GM19455 (cell line): ENCODE data around the gene CCP110.
"Not testable (repeated sequence)": the region's sequence is repeated elsewhere in the genome, so short reads cannot be mapped to it uniquely, and the experiment has no call there.

ENCODE experiments used
- ATAC-seq: cut with Tn5 transposase; IDR thresholded peaks from one replicate; pipeline ENCODE4 v1.9.1; 2021; ENCODE audit not compliant: unreplicated experiment

CCP110 gene

DNA sequence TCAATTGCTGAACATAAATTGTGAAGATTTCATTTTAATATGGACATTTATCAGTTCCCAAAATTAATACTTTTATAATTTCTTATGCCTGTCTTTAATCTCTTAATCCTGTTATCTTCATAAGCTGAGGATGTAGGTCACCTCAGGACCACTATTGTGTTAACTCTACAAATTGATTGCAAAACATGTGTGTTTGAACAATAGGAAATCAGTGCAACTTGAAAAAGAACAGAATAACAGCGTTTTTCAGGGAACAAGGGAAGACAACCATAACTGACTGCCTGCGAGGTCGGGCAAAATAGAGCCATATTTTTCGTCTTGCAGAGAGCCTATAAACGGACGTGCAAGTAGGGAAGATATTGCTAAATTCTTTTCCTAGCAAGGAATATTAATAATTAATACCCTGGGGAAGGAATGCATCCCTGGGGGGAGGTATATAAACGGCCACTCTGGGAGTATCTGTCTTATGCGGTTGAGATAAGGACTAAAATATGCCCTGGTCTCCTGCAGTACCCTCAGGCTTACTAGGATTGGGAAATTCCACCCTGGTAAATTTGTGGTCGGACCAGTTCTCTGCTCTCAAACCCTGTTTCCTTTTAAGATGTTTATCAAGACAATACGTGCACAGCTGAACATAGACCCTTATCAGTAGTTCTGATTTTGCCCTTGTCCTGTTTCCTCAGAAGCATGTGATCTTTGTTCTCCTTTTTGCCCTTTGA, 19.7 kb downstream of the CCP110 start:
- ATAC-seq = not testable (repeated sequence)

- ATAC-seq = no peak
Observed at GRCh38 chr16:19548144-19548543, 24.4 kb downstream of the CCP110 start.

DNA sequence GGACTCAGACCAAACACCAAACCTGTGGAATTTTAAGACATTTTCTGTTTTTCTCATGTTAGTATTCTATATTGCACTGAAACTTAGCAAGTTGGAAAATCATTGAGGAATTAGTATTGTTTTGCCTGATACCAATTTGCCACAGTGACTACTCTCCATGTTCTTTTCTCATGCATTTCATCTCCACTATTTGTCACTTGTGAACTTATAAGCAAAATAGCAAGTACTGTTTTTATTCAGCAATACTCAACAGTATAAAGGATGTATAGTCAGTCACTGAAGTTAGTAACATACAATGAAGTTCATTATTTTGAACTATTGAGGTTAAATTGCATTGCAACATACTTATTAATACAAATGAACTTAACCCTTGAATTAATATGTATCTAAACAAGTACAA, 25.9 kb downstream of the CCP110 start:
- no peak for ATAC-seq

DNA sequence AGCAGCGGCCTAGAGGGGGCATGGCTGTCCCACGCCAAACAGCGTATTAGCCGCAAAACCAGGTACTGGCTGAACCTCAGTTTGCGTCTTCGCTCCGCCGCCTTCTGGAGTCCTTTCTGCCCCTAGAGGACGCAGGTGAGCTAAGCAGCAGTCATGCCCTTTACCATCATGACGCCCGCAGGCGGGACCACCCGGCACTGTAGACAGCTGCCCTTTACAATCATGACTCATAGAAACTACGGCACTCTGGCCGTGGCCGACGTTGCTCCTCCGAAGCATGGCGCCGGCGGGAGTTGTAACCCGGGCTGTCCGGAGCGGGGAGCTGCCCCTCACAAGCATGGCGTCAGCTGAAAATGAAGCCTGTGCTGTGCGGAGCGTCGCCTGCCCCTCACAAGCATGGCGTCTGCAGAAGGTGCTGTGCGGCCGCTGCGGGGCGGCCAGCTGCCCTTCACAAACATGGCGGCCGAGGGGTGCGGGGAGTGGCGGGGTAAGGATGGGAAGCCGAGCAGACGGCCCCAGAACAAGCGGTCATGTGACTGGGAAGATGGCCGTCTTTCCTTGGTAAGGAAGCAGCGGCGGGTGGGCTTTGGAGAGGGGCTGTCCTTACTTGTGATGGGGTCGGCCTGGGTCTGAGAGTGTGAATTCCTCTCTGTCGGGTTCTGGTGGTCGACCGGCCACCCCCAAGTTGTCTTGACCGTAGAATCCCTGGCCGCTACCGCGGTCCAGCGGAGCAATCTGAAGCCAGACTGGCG, 31.6 kb downstream of the CCP110 start, which contains the start of gene VPS35L:
Gene VPS35L, plus strand, starts transcription at position 518 of the 752 bp plus-strand sequence. Its CDS starts 27 bp downstream, at position 545.
- peak; percentile 98 for ATAC-seq

GRCh38 chr16:19555938-19556771, 32.4 kb downstream of the CCP110 start:
- no peak for ATAC-seq

- ATAC-seq = no peak
Observed at GRCh38 chr16:19559242-19559910, 35.6 kb downstream of the CCP110 start.

DNA sequence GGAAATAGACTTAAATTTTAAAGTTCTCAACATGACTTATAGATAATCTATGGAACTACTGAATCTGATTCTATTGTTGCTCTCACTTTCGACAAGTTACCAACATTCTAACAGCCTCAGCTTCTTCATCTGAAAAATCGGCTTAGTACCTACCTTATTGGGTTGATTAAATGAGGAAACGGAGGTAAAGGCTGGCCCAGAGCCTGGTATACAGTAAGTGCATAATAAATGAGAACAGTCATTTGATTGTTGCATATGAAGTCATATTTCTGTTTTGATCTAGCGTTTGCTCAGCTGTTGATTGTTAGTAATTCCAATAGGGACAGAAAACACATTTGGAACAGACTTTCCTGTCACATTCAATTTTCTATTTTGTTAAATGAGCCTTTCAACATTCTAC, 36.3 kb downstream of the CCP110 start:
- ATAC-seq = no peak

GRCh38 chr16:19563377-19563776, 39.6 kb downstream of the CCP110 start:
- ATAC-seq = no peak

- ATAC-seq = no peak
Observed at GRCh38 chr16:19566362-19566761, 42.6 kb downstream of the CCP110 start.

DNA sequence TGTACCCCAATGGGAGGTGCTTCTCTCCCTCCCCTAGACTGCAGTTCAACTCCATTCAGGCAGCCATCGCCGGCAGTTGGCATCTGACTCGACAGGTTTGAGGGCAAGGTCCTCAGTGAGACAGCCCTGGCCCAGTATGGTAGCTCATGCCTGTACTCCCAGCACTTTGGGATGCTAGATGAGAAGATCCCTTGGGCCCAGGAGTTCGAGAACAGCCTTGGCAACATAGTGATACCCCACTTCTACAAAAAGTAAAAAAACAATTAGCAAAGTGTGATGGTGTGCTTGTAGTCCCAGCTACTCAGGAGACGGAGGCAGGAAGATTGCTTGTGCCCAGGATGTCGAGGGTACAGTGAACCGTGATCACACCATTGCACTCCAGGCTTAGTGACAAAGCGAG, 43.8 kb downstream of the CCP110 start:
- no peak for ATAC-seq

- no peak for ATAC-seq
Observed at GRCh38 chr16:19573997-19574396, 50.3 kb downstream of the CCP110 start.

GRCh38 chr16:19574615-19575014, 50.9 kb downstream of the CCP110 start:
- ATAC-seq = no peak

- no peak for ATAC-seq
Observed at GRCh38 chr16:19578378-19578971, 54.7 kb downstream of the CCP110 start.

DNA sequence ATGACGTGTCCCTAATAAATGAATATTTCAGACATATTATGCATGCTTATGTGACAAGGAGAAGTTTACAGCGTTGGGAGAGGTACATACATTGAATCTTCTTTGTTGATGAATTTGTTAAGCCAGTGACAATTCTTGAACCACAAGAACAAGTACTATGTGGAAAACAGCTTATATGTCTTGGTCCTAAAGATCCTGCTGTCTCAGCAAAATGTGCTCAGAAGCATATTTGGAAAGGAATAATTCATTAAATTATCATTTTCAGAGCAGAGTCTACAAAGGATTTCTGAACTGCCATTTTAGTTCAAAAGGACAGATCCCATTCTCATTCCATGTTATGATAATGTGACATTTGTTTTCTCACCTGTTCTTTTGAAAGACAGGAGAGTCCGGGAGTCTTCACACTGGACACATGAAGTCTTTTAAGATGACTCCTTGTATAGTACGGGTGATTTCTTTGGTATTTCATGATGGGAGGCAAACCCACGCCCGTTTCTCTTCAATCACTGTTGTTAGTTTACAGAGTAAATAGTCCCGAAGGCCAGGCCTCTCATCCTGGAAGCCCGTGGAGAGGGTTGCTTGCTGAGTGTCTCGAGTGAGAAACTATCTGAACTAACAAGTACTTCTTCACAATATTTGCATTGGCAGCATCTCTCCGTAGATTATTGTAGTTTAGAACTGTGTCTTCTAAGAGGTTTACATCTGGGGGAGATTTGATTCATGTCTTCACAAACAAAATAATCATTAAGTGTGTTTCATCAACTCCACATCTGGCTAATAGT, 58.5 kb downstream of the CCP110 start:
- no peak for ATAC-seq

DNA sequence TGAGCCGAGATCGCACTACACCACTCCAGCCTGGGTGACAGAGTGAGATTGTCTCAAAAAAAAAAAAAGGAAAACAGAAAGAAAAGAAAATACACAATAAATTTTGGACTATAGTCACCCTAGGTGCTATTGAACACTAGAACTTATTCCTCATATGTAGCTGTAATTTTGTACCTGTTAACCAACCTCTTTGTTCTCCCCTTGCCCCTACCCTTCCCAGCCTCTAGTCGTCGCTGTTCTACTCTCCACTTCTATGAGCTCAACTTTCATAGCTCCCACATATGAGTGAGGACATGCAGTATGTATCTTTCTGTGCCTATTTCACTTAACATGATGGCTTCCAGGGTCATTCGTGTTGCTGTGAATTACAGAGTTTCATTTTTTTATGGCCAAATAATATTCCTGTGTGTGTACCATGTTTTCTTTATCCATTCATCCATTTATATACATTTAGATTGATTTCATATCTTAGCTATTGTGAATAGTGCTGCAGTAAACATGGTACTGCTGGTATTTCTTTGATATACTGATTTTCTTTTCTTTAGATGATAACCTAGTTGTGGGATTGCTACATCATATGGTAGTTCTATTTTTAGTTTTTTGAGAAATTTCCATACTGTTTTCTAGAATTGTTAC, 60.0 kb downstream of the CCP110 start:
- no peak for ATAC-seq

GRCh38 chr16:19588661-19589060, 64.9 kb downstream of the CCP110 start:
- no peak for ATAC-seq

DNA sequence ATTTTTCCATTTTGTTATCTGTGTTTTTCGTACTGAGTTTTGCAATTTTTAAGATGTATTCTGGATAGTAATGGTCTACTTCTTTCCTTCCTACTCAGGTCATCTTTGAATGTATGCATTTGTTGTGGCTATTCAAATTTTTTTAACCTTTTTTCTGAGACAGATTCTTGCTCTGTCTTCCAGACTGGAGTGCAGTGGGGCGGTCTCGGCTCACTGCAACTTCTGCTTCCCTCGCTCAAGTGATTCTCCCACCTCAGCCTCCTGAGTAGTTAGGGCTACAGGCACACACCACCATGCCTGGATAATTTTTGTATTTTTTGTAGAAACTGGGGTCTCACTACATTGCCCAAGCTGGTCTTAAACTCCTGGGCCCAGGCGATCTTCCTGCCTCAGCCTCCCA, 65.4 kb downstream of the CCP110 start:
- no peak for ATAC-seq

DNA sequence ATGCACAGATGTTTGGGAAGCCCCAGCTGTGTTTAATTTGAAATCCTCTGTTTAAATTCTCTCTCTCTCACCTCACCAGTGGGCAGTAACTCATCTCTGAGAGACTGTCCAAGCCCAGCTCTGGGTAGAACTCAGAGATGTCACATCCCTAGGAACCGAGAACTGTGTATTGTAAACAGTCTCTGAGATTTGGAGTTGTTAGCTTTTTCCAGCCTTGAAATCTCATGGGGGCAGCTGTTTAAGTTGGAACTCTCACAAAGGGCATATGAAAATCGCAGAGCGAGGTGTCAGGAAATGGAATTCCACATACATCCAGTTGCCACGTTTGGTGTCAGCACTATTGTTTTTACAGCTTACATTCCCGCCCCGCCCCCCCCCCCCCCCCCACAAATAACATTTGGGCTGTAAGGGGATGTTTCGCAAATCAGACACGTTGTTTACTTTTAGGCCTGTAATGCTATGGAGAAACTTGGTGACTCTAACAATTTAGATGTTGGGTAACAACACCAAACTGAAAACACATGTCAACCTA, 66.1 kb downstream of the CCP110 start:
- no peak for ATAC-seq
